Cardiac fibroblast (primary cell): Measurements from ENCODE around the gene KCNQ1.

Source experiments
- DNase-seq, 2 donors: peaks; one replicate each; pipeline versions ENCODE4 v3.0.0 to v3.0.0-alpha.2; 2010; ENCODE audit warnings: low read depth in 2 of 2
- H3K4me3 ChIP-seq, 2 donors: replicated peaks in 1 of 2; 1 replicate in 1 of 2; 2 replicates in 1 of 2; pipeline ENCODE4 v1.5.1; 2011; ENCODE audit warnings: low read depth in 2 of 2, low read length in 2 of 2, mild to moderate bottlenecking in 2 of 2, moderate library complexity in 1 of 2
- TF ChIP-seq, protein P1 (sequence below): IDR thresholded peaks from one replicate; pipeline ENCODE4 v1.5.1; 2011; ENCODE audit warnings: low read depth, mild to moderate bottlenecking, low read length, inconsistent platforms

Gene KCNQ1

GRCh38 chr11:2694495-2694894, 249.7 kb downstream of the KCNQ1 start:
- TF ChIP-seq, protein P1, sequence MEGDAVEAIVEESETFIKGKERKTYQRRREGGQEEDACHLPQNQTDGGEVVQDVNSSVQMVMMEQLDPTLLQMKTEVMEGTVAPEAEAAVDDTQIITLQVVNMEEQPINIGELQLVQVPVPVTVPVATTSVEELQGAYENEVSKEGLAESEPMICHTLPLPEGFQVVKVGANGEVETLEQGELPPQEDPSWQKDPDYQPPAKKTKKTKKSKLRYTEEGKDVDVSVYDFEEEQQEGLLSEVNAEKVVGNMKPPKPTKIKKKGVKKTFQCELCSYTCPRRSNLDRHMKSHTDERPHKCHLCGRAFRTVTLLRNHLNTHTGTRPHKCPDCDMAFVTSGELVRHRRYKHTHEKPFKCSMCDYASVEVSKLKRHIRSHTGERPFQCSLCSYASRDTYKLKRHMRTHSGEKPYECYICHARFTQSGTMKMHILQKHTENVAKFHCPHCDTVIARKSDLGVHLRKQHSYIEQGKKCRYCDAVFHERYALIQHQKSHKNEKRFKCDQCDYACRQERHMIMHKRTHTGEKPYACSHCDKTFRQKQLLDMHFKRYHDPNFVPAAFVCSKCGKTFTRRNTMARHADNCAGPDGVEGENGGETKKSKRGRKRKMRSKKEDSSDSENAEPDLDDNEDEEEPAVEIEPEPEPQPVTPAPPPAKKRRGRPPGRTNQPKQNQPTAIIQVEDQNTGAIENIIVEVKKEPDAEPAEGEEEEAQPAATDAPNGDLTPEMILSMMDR = no peak
- DNase-seq = no peak

GRCh38 chr11:2694995-2695939, 250.5 kb downstream of the KCNQ1 start:
- no peak overlapping the region for H3K4me3 ChIP-seq
- TF ChIP-seq, protein P1 = no peak
- no peak for DNase-seq

More at GRCh38 chr11:2694495-2694894, 249.7 kb downstream of the KCNQ1 start:
- H3K4me3 ChIP-seq = no peak overlapping the region

GRCh38 chr11:2696455-2696854, 251.6 kb downstream of the KCNQ1 start:
- no peak for DNase-seq
- H3K4me3 ChIP-seq = no peak overlapping the region
- TF ChIP-seq, protein P1 = no peak

DNA sequence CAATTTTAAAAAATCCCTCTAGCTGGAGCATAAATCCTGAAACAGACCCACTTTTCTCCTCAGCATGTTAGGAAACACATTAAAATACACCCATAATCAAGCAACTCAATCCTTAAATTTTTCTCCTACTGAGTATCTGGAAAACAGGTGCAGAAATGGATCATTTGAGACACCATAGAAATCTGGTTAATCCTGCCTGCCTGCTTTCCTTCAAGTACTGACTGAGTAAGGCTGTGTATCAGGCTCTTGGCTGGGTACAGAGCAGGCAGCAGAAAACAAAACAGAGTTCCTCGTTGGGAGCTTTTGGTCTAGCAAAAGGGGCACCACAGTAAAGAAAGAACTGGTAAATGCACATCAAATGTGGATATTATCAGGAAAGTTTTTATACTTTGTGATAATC, 253.1 kb downstream of the KCNQ1 start:
- DNase-seq = peak in 1 of 2 donors; percentile 10
- TF ChIP-seq, protein P1 = no peak
- H3K4me3 ChIP-seq = peak overlapping the region; percentile 77 to 80

DNA sequence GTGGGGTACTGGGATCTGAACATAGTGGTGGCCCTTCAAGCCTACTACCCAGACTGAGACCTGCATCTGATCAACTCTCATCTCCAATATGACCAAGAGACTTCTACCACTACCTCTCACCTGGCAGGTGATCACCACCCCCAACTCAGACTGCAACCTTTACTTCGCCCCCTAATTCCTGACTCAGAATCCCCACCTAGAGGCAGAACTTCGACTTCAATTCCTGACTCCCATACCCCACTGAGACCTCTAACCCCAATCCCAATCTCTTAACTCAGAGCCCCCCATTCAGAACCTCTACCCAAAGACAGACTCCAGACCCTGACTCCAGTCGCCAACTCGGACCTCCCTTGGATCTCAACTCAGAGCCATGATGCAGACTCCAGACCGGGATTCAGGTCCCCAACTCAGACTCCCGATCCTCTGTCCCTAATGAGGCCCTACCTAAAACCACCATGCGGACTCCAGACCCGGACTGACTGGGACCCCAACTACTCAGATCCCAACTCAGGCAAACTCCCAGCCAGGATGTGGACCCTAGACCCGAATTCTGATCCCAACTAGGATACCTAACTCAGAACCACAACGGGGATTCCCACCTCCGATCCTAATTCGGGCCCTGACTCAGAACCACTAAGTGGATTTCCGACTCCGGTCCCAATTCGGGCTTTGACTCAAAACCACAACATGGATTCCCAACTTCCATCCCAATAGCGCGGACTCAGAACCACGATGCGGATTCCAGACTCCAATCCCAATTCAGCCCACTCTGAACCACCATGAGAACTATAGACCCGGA, 253.8 kb downstream of the KCNQ1 start:
- DNase-seq = peak in 1 of 2 donors; percentile 9
- H3K4me3 ChIP-seq = peak overlapping the region; percentile 77 to 80
- TF ChIP-seq, protein P1 = no peak

GRCh38 chr11:2699185-2699530, 254.3 kb downstream of the KCNQ1 start:
- TF ChIP-seq, protein P1 = no peak
- peak in 1 of 2 donors; percentile 9 for DNase-seq
- peak overlapping the region; percentile 77 to 80 for H3K4me3 ChIP-seq
